ENCODE measurements around the gene ASTN2.
"Not testable (repeated sequence)": the region's sequence is repeated elsewhere in the genome, so short reads cannot be mapped to it uniquely, and the experiment has no call there.

ASTN2 gene

DNA sequence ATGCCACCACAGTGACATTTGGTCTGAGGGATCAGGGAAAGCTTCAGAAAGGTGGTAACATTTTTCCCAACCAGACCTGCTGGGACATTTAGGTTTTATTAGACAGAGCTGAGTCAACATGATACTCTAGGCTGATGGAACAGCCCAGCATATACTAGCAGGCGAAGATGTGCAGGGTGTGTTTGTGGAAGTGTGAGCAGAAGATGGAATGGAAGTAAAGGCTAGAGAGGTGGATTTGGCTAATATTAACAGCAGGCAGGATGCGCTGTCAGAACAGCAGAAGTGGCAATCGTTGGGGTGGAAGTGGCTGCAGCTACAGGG, 340.6 kb downstream of the ASTN2 start:
- no peaks in the 10 kb centered on the region for H3K4me1 ChIP-seq
- no peaks in the 10 kb centered on the region for H3K36me3 ChIP-seq
- no peaks in the 10 kb centered on the region for H4K20me1 ChIP-seq
- no peaks in the 10 kb centered on the region for H3K27me3 ChIP-seq
- no peak overlapping the region for H3K27ac ChIP-seq
- H3K4me2 ChIP-seq: no peak overlapping the region
- no peak overlapping the region for H3K4me3 ChIP-seq
- no peak overlapping the region for H3K9ac ChIP-seq
- no peak for TF ChIP-seq Cebpa-rat (IDR thresholded peaks at IDR 0.05)
- H3K9me3 ChIP-seq (replicated peaks in 1 of 11): no peaks in the 10 kb centered on the region

DNA sequence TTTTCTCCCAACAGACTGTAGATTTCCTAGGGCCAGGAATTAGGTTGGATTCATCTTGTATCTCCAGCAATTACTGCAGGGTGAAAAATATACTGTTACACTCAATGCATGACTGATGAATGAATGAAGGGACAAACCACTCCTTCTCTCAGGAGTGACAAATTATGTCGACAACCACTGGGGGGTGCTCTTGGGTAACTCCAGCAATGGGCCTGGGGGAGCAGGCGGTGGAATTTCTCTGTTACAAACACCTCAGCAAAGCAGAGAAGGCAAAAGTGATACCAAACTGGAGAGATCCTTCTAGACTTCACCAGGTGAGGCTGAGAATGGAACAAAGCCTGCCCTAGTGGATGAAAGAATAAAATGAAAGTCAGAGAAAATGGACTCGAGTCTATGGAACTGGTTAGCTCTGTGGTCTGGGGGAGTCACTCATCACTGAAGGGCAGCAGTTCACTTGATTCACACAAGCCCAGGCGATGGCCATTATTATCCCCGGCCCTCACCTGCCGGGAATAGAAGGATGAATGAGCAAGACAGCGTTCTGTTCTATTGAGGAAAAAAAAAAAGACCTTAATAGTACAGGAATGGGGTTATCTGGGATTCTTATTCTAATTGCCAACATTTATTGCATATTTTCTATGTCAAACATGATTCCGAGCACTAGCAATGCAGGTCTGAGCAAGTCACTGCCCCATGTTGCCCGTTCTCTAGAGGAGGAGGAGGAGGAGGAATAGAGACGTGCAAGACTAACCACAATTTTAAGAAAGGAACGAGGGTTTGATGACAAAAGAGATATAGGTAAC, 341.1 kb downstream of the ASTN2 start:
- H3K36me3 ChIP-seq: no peaks in the 10 kb centered on the region
- no peak overlapping the region for H3K4me3 ChIP-seq
- H3K4me1 ChIP-seq: no peaks in the 10 kb centered on the region
- H3K9ac ChIP-seq: no peak overlapping the region
- no peak overlapping the region for H3K4me2 ChIP-seq
- H4K20me1 ChIP-seq: no peaks in the 10 kb centered on the region
- H3K9me3 ChIP-seq (replicated peaks in 1 of 11): no peaks in the 10 kb centered on the region
- H3K27ac ChIP-seq: no peak overlapping the region
- no peak for TF ChIP-seq Cebpa-rat (IDR thresholded peaks at IDR 0.05)
- H3K27me3 ChIP-seq: no peaks in the 10 kb centered on the region

DNA sequence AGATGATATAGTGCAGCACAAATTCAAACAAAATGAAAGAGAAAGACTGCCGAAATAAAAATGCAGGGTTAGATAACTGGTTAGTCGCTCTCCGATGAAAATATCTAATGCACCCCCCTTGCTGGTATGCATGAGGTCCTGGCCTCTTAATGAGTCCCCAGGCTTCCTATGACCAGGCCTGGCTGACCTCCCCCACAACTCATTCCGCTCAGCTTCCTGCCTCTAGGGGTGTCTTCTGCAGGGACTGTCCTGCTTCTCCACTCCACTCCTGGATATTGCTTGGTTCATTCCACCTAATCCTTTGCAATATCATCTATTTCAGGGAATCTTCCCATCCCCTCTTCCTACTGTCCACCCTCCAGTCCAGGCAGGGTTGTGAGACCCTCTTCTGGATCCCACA, 341.8 kb downstream of the ASTN2 start:
- Histone ChIP-seq H3K27ac (no peak overlapping the region), H3K9me3 (replicated peaks in 1 of 11) (no peaks in the 10 kb centered on the region), H4K20me1 (no peaks in the 10 kb centered on the region), H3K27me3 (no peaks in the 10 kb centered on the region), H3K9ac (no peak overlapping the region), H3K4me2 (no peak overlapping the region), H3K36me3 (no peaks in the 10 kb centered on the region), H3K4me1 (no peaks in the 10 kb centered on the region), H3K4me3 (no peak overlapping the region)
- TF ChIP-seq Cebpa-rat (IDR thresholded peaks at IDR 0.05): no peak

DNA sequence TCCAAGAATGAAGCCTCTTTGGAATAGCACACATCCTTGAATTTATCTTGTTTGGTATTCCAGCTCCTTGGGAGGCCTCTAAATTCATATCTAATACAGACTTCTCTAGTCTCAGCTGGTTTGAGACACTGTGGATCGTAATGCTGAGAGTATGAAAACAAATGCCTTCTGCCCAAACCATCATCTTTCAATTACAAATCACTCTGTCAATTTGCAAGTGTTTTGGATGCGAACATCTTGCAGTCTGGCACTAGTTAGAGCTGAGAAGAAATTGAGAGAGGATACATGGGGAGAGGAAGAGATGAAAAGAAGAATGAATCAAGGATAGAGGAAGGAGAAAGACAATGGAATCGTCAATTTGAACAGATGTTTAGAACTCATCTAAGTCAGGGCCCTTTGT, 342.6 kb downstream of the ASTN2 start:
- Histone ChIP-seq H3K36me3 (no peaks in the 10 kb centered on the region), H3K27ac (no peak overlapping the region), H4K20me1 (no peaks in the 10 kb centered on the region), H3K4me2 (no peak overlapping the region), H3K27me3 (no peaks in the 10 kb centered on the region), H3K9ac (no peak overlapping the region), H3K4me3 (no peak overlapping the region), H3K9me3 (replicated peaks in 1 of 11) (no peaks in the 10 kb centered on the region), H3K4me1 (no peaks in the 10 kb centered on the region)
- TF ChIP-seq Cebpa-rat (IDR thresholded peaks at IDR 0.05): no peak

DNA sequence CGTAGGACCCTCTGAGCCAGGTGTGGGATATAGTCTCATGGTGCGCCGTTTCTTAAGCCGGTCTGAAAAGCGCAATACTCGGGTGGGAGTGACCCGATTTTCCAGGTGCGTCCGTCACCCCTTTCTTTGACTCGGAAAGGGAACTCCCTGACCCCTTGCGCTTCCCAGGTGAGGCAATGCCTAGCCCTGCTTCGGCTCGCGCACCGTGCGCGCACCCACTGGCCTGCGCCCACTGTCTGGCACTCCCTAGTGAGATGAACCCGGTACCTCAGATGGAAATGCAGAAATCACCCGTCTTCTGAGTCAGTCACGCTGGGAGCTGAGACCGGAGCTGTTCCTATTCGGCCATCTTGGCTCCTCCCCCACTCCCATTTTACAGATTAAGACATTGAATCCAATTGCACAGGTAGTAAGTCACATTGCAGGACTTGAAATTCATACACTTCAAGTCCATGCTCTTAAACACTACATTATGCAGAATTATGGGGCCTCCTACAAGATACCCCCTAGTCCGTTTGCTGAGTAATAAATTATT, 343.1 kb downstream of the ASTN2 start:
- H3K36me3 ChIP-seq; H3K9me3 ChIP-seq (replicated peaks in 1 of 11); H3K27me3 ChIP-seq; H3K27ac ChIP-seq; H3K4me2 ChIP-seq; H3K4me3 ChIP-seq; H3K4me1 ChIP-seq; H3K9ac ChIP-seq; H4K20me1 ChIP-seq: not testable (repeated sequence)

DNA sequence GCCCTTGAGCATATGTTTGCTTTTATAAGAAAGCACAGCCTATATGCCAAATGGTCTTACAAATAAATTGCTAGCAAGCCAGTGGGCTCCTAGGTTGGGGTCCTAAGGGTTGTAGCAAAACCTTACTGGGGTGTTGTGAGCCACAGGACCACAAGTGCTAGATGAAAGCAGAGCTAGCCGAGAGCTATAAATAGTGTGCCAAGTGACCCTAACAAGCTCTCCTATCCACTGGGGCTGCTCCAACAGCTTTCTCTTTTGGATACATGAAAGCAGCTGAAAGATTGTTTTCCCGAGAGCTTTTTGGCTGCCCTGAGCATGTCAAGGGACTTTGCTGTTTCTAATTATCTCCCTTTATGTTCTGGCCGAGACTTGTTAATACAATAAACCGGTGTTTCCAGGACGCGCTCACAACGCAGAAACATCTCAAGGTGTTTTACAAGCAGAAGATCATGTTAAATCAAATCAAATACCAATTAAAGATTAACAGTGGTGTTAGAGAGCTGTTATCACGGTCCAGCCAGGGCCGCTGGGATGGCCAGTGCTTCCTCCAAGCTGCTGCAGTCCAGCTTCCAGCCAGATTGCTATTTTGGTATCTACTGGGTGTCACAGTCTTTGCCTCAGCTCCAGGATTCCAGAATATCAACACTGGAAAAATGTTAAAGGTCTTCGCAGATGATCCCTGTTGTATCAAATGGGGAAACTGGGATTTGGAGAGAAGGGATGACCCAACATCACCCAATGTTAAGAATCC, 351.0 kb downstream of the ASTN2 start:
- Histone ChIP-seq H3K4me1 (no peaks in the 10 kb centered on the region), H4K20me1 (no peaks in the 10 kb centered on the region), H3K36me3 (no peaks in the 10 kb centered on the region), H3K4me3 (no peak overlapping the region), H3K27ac (no peak overlapping the region), H3K9me3 (replicated peaks in 1 of 11) (no peaks in the 10 kb centered on the region), H3K4me2 (no peak overlapping the region), H3K27me3 (no peaks in the 10 kb centered on the region), H3K9ac (no peak overlapping the region)
- TF ChIP-seq Cebpa-rat (IDR thresholded peaks at IDR 0.05): no peak

DNA sequence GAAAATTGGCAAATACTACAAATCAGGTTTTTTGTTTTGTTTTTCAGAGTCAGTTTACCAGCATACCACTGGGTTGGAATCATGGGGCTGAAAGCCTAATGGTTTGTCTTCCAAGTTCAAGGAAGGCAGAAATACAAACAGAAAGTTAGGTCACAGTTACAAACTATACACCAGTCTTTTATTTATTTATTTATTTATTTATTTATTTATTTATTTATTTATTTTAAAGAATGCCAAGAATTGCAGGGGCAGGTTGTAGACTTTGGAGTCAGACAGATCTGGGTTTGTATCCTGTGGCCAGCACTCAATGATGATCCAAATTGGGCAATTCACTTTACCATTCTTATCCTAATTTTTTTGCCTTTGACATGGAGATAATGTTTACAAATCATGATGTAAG, 353.9 kb downstream of the ASTN2 start:
- H3K9ac ChIP-seq: no peak overlapping the region
- no peaks in the 10 kb centered on the region for H3K4me1 ChIP-seq
- no peak overlapping the region for H3K27ac ChIP-seq
- no peaks in the 10 kb centered on the region for H4K20me1 ChIP-seq
- no peak overlapping the region for H3K4me2 ChIP-seq
- no peak for TF ChIP-seq Cebpa-rat (IDR thresholded peaks at IDR 0.05)
- no peaks in the 10 kb centered on the region for H3K27me3 ChIP-seq
- H3K9me3 ChIP-seq (replicated peaks in 1 of 11): no peaks in the 10 kb centered on the region
- H3K36me3 ChIP-seq: no peaks in the 10 kb centered on the region
- no peak overlapping the region for H3K4me3 ChIP-seq

DNA sequence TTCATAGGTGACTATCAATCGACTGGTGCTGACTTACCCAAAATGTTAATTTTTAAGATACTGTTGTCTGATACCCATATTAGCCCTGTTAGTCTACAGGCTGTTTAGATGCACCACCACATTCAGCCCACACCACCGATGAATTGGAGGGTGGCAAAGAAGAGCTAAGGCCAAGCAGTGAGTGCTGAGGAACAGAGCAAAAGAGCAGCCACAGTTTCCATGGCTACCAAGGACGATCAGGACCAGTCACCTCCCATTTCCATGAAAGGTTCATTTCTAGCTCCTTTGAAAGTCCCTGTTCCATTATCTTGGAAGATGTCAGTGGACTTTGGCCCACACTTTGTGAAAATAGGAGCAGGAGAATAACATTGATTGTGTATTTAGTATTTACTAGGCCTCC, 364.9 kb downstream of the ASTN2 start:
- H3K27me3 ChIP-seq: no peaks in the 10 kb centered on the region
- no peak overlapping the region for H3K4me2 ChIP-seq
- H3K4me1 ChIP-seq: no peaks in the 10 kb centered on the region
- H4K20me1 ChIP-seq: no peaks in the 10 kb centered on the region; a peak in 1 of 22 replicates
- no peak overlapping the region for H3K9ac ChIP-seq
- H3K9me3 ChIP-seq (replicated peaks in 1 of 11): no peaks in the 10 kb centered on the region
- H3K27ac ChIP-seq: no peak overlapping the region
- no peak for TF ChIP-seq Cebpa-rat (IDR thresholded peaks at IDR 0.05)
- H3K4me3 ChIP-seq: no peak overlapping the region
- no peaks in the 10 kb centered on the region for H3K36me3 ChIP-seq

DNA sequence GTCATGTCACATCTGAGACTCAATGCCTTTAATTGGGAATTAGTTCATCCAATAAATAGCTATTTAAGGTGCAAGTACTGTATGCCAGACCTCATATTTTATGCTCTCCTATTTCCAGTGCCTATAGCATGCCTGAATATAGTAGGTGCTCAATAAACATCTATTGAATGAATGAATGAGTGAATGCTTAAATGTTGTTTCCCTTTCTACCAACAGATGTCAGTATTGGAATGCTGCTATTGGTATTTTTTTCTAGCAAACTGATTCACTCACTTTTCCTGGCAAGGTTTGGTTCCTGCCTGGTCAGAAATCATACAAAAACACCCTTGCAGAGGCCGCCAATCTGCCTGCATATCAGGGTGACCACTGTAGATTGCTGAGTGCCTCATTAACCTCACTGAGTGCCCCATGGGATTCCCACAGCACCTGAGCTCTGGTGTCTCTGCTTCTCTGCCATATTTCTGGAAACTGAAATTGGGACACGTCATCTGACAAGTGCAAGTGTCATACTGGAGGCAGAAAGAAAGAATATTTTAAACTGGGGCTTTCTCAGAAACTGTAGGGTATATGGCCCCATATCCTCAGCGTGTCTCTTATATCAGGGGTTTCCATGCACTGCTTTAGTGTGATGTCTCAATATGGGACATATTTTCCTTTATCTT, 368.1 kb downstream of the ASTN2 start:
- Histone ChIP-seq H3K27ac (no peak overlapping the region), H3K9me3 (replicated peaks in 1 of 11) (no peaks in the 10 kb centered on the region), H3K27me3 (no peaks in the 10 kb centered on the region), H3K4me1 (no peaks in the 10 kb centered on the region), H3K4me3 (no peak overlapping the region), H3K9ac (no peak overlapping the region), H3K4me2 (no peak overlapping the region), H4K20me1 (no peaks in the 10 kb centered on the region; a peak in 1 of 22 replicates), H3K36me3 (no peaks in the 10 kb centered on the region)
- TF ChIP-seq Cebpa-rat (IDR thresholded peaks at IDR 0.05): no peak

Measured in BLaER1 treated with 17β-estradiol and CSF1 and Interleukin-3, amounts not matched to agents 10 nM and 100 nM (cell line).